B cell (primary cell): ENCODE results near the gene HECTD1. TPM values are rescaled to one million over a fixed set of nuclear protein-coding genes. Genes with fewer than 3 reads are reported as not detected.

Experiments
- ATAC-seq: fragments of 200-7000 bp; cut with Tn5 transposase; one replicate; pipeline ENCODE4 v1.10.0; 2021; ENCODE audit warnings: low read depth, mild to moderate bottlenecking, moderate number of reproducible peaks, moderate library complexity
- CTCF ChIA-PET: fragments of 350-600 bp; sonication (Branson Sonifier 250); formaldehyde crosslinking; loops from one replicate; lab custom pipeline; 2021; ENCODE audit warnings: antibody characterized with exemption, inconsistent platforms; lab: Charles Lee
- POLR2A ChIA-PET: fragments of 350-600 bp; sonication (Branson Sonifier 250); formaldehyde crosslinking; loops from one replicate; lab custom pipeline; 2021; ENCODE audit warnings: antibody characterized with exemption; lab: Charles Lee
- DNase-seq: peaks from one replicate; pipeline ENCODE4 v3.0.0; 2013
- H2AFZ ChIP-seq: 2 replicates; pipeline ENCODE4 v1.6.1; 2012; ENCODE audit warnings: mild to moderate bottlenecking, low read depth, low read length; ENCODE audit not compliant: insufficient read depth, poor library complexity, severe bottlenecking
- H3K27ac ChIP-seq, 2 donors: 1 replicate in 1 of 2; 2 replicates in 1 of 2; pipeline ENCODE4 v1.5.1; 2012 to 2013; ENCODE audit warnings: low read length in 2 of 2, mild to moderate bottlenecking in 2 of 2, moderate library complexity in 1 of 2
- H3K27me3 ChIP-seq, 4 experiments: fragments of 200-600 bp in 1 of 4; sonication (generic) in 1 of 4; replicated peaks in 1 of 4; 1 replicate in 2 of 4; 2 replicates in 2 of 4; pipeline versions ENCODE4 v1.6.1 to v1.7.0; 2013 to 2016; ENCODE audit warnings: low read length in 3 of 4, mild to moderate bottlenecking in 2 of 4, mixed read lengths in 1 of 4, moderate library complexity in 1 of 4; ENCODE audit not compliant: insufficient read depth in 4 of 4, control insufficient read depth in 3 of 4; ENCODE audit errors: control extremely low read depth in 1 of 4
- H3K36me3 ChIP-seq, 2 experiments: replicated peaks in 1 of 2; 1 replicate in 1 of 2; 2 replicates in 1 of 2; pipeline versions ENCODE4 v1.6.1 to v1.7.1; 2013; ENCODE audit warnings: low read length in 1 of 2; ENCODE audit not compliant: insufficient read depth in 2 of 2, control insufficient read depth in 1 of 2; ENCODE audit errors: control extremely low read depth in 1 of 2, extremely low read depth in 1 of 2
- H3K4me1 ChIP-seq, 2 donors: fragments of 200-600 bp in 1 of 2; sonication (generic) in 1 of 2; 1 replicate in 1 of 2; 2 replicates in 1 of 2; pipeline versions ENCODE4 v1.5.1 to v1.6.1; 2013 to 2017; ENCODE audit warnings: low read length in 2 of 2; ENCODE audit not compliant: control insufficient read depth in 2 of 2, insufficient read depth in 2 of 2
- H3K4me2 ChIP-seq: replicated peaks from 2 replicates; pipeline ENCODE3; 2012; ENCODE audit warnings: mild to moderate bottlenecking, low read depth, low read length; ENCODE audit not compliant: poor library complexity, severe bottlenecking
- H3K4me3 ChIP-seq, 5 experiments: fragments of 200-600 bp in 1 of 5; sonication (generic) in 1 of 5; 1 replicate in 3 of 5; 2 replicates in 2 of 5; pipeline versions ENCODE4 v1.5.1 to v1.7.0; 2011 to 2016; ENCODE audit warnings: low read length in 4 of 5, mild to moderate bottlenecking in 4 of 5, low read depth in 2 of 5, control low read depth in 1 of 5, moderate library complexity in 1 of 5; ENCODE audit not compliant: insufficient read depth in 1 of 5; ENCODE audit errors: control extremely low read depth in 1 of 5, extremely low read depth in 1 of 5
- H3K79me2 ChIP-seq: fragments of 200-600 bp; sonication (generic); one replicate; pipeline ENCODE4 v1.6.0; 2016; ENCODE audit warnings: low read length; ENCODE audit not compliant: control insufficient read depth, insufficient read depth
- H3K9ac ChIP-seq: fragments of 200-600 bp; sonication (generic); 2 replicates; pipeline ENCODE4 v1.6.1; 2017; ENCODE audit warnings: mild to moderate bottlenecking, low read length, moderate library complexity
- H3K9me3 ChIP-seq, 3 donors: one replicate each; pipeline versions ENCODE4 v1.6.1 to v1.7.1; 2013; ENCODE audit warnings: low read length in 2 of 3; ENCODE audit not compliant: control insufficient read depth in 2 of 3, insufficient read depth in 1 of 3; ENCODE audit errors: control extremely low read depth in 1 of 3
- H4K20me1 ChIP-seq: 2 replicates; pipeline ENCODE4 v1.6.0; 2012; ENCODE audit warnings: mild to moderate bottlenecking, low read length; ENCODE audit not compliant: insufficient read depth, control insufficient read depth, poor library complexity, severe bottlenecking
- H3K27ac Mint-ChIP-seq: one replicate; pipeline ENCODE4 v1.8.0; 2021; ENCODE audit warnings: mixed read lengths
- H3K27me3 Mint-ChIP-seq: one replicate; pipeline ENCODE4 v1.8.0; 2021; ENCODE audit warnings: mixed read lengths
- H3K4me1 Mint-ChIP-seq: one replicate; pipeline ENCODE4 v1.8.0; 2021; ENCODE audit warnings: mixed read lengths
- H3K4me3 Mint-ChIP-seq: one replicate; pipeline ENCODE4 v1.8.0; 2021; ENCODE audit warnings: mixed read lengths
- H3K9me3 Mint-ChIP-seq: one replicate; pipeline ENCODE4 v1.8.0; 2022; ENCODE audit warnings: mixed read lengths; ENCODE audit not compliant: insufficient read depth
- CTCF ChIP-seq: fragments of 200-600 bp; IDR thresholded peaks from one replicate; pipeline ENCODE4 v1.8.0; 2022; ENCODE audit warnings: antibody characterized with exemption, mild to moderate bottlenecking
- EZH2 ChIP-seq: IDR thresholded peaks from 2 replicates; pipeline ENCODE4 v1.6.1; 2012; ENCODE audit warnings: borderline replicate concordance, low read depth, mild to moderate bottlenecking, moderate library complexity, low read length; ENCODE audit not compliant: insufficient read depth, poor library complexity, severe bottlenecking
- WGBS: methylation state at CpG from one replicate; pipeline ENCODE4 v1.1.5; 2013; ENCODE audit warnings: missing lambda C conversion rate; ENCODE audit not compliant: insufficient coverage; 5-methylcytosine and 5-hydroxymethylcytosine counted together
- intact Hi-C: fragments of 100-400 bp; cut with micrococcal nuclease; formaldehyde crosslinking; loops from one replicate; pipeline ENCODE4 v1.10.0; 2022
- polyA plus RNA-seq: library from polyadenylated mRNA; depleted of rRNA; stranded (reverse); fragments of >200 nt; gene quantifications from 2 replicates; pipeline ENCODE4 v1.2.3, GENCODE V29; 2012
- total RNA-seq, 2 donors: library from RNA; stranded (reverse); fragments of 120-200 nt in 1 of 2; gene quantifications; 1 replicate in 1 of 2; 2 replicates in 1 of 2; pipeline versions ENCODE4 v1.2.3 to v1.2.4, GENCODE V29; 2013 to 2022

HECTD1 gene
- total and polyA plus RNA-seq, 2 donors (not counting 1 experiment from before 2014, with no cell fraction given): 63.1 to 184 TPM

- Histone ChIP-seq H3K27ac (no peak overlapping the region), H3K27me3 (no peaks in the 10 kb centered on the region), H3K36me3 (peaks cover 11 to 64% of the 10 kb centered on the region in 2 experiments), H3K4me2 (no peak overlapping the region), H3K4me3 (no peak overlapping the region), H3K9ac (no peak overlapping the region), H3K79me2 (no peaks in the 10 kb centered on the region), H3K4me1 (no peaks in the 10 kb centered on the region), H2AFZ (no peak overlapping the region), H3K9me3 (no peaks in the 10 kb centered on the region), H4K20me1 (no peaks in the 10 kb centered on the region)
- ChIA-PET CTCF (no interaction called here), POLR2A (no interaction called here)
- intact Hi-C loops: no loop called here
- ATAC-seq (no peak), DNase-seq (no peak)
- Mint-ChIP-seq H3K27me3 (no peaks in the 10 kb centered on the region), H3K27ac (no peak overlapping the region), H3K4me1 (no peaks in the 10 kb centered on the region), H3K4me3 (no peak overlapping the region), H3K9me3 (no peaks in the 10 kb centered on the region)
- 100% methylated on average over 1 of the region's 2 CpGs for WGBS
- TF ChIP-seq CTCF (no peak), EZH2 (no peak)
Observed at GRCh38 chr14:31138301-31138700, 69.3 kb downstream of the HECTD1 start.

DNA sequence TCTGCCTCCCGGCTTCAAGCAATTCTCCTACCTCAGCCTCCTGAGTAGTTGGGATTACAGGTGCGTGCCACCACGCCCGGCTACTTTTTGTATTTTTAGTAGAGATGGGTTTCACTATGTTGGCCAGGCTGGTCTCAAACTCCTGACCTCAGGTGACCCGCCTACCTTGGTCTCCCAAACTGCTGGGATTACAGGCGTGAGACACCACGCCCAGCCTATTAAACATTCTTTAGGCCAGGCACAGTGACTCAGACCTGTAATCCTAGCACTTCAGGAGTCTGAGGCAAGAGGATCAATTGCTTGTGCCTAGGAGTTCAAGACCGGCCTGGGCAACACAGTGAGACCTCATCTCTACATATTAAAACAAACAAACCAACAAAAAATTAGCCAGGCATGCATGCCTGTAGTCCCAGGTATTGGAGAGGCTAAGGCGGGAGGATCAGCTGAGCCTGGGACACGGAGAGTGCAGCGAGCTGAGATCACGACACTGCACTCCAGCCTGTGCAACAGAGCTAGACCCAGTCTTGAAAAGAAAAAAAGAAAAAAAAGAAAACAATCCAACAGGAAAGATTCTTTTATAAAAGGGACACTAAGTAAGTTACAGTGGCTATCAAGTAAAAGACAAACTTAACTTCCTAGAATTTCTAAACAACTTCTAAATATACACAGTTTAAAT is 70.2 kb downstream of the HECTD1 start:
- Histone ChIP-seq H3K79me2 (no peaks in the 10 kb centered on the region), H3K4me3 (no peak overlapping the region), H3K9ac (no peak overlapping the region), H4K20me1 (no peaks in the 10 kb centered on the region), H3K27me3 (no peaks in the 10 kb centered on the region), H3K4me1 (no peaks in the 10 kb centered on the region), H3K9me3 (no peaks in the 10 kb centered on the region), H2AFZ (no peak overlapping the region), H3K27ac (no peak overlapping the region), H3K36me3 (peaks cover 13 to 69% of the 10 kb centered on the region in 2 experiments), H3K4me2 (no peak overlapping the region)
- Mint-ChIP-seq H3K4me1 (no peaks in the 10 kb centered on the region), H3K9me3 (no peaks in the 10 kb centered on the region), H3K4me3 (no peak overlapping the region), H3K27me3 (no peaks in the 10 kb centered on the region), H3K27ac (no peak overlapping the region)
- 99% methylated on average over 7 of the region's 12 CpGs for WGBS
- no peak for TF ChIP-seq CTCF
- no peak for TF ChIP-seq EZH2
- ATAC-seq: no peak
- DNase-seq: no peak
- POLR2A ChIA-PET: no interaction called here
- intact Hi-C loops: no loop called here
- CTCF ChIA-PET: no interaction called here
